Endothelial cell of umbilical vein (primary cell): ENCODE data around the gene DHRS7B. TPM values are rescaled to one million over a fixed set of nuclear protein-coding genes. Genes with fewer than 3 reads are reported as not detected.

ENCODE experiments used
- BruUV-seq: library from RNA; stranded (reverse); fragments of 400-500 nt; replicated peaks from 2 replicates; lab custom pipeline; 2021; lab: Mats Ljungman, UMichigan
- CTCF ChIA-PET: fragments of 300-600, 350-600 bp; sonication (Branson Sonifier 250); formaldehyde crosslinking; loops from one replicate; lab custom pipeline; 2021; ENCODE audit warnings: antibody characterized with exemption, inconsistent platforms; lab: Charles Lee
- POLR2A ChIA-PET: fragments of 300-600, 350-600 bp; sonication (Branson Sonifier 250); formaldehyde crosslinking; loops from one replicate; lab custom pipeline; 2021; ENCODE audit warnings: antibody characterized with exemption, inconsistent platforms; lab: Charles Lee
- DNase-seq: peaks from one replicate; pipeline ENCODE4 v3.0.0-alpha.2; 2011; ENCODE audit warnings: low read depth, low spot score
- FAIRE-seq: peaks from 2 replicates; lab custom pipeline; 2011; peaks lifted over from hg19 to GRCh38; lab: Jason Lieb, UNC
- H2AFZ ChIP-seq: 2 replicates; pipeline ENCODE4 v1.6.0; 2012; ENCODE audit warnings: low read depth, low read length, control low read depth, inconsistent platforms
- H3K27ac ChIP-seq: 2 replicates; pipeline ENCODE4 v1.5.1; 2011; ENCODE audit warnings: low read depth, mild to moderate bottlenecking, control low read depth, low read length, moderate library complexity; ENCODE audit not compliant: insufficient read depth
- H3K27me3 ChIP-seq, 2 experiments: 2 replicates each; pipeline versions ENCODE4 v1.6.0 to v1.6.1; 2011; ENCODE audit warnings: low read length in 2 of 2, mixed read lengths in 1 of 2; ENCODE audit not compliant: control insufficient read depth in 2 of 2, insufficient read depth in 2 of 2
- H3K36me3 ChIP-seq, 2 experiments: 2 replicates in 1 of 2; 3 replicates in 1 of 2; pipeline ENCODE4 v1.5.1; 2011; ENCODE audit warnings: low read length in 2 of 2, mild to moderate bottlenecking in 1 of 2, moderate library complexity in 1 of 2; ENCODE audit not compliant: control insufficient read depth in 2 of 2, insufficient read depth in 2 of 2; ENCODE audit errors: extremely low read depth in 1 of 2
- H3K4me1 ChIP-seq: 3 replicates; pipeline ENCODE4 v1.5.1; 2011; ENCODE audit warnings: mild to moderate bottlenecking, low read length; ENCODE audit not compliant: control insufficient read depth, insufficient read depth; ENCODE audit errors: extremely low read depth
- H3K4me2 ChIP-seq: 2 replicates; pipeline ENCODE4 v1.6.1; 2011; ENCODE audit warnings: low read length, control low read depth, mixed read lengths; ENCODE audit not compliant: insufficient read depth
- H3K4me3 ChIP-seq, 3 experiments: fragments of 200-600 bp in 1 of 3; sonication (generic), shearing (Covaris generic) in 1 of 3; replicated peaks in 1 of 3; 2 replicates each; pipeline ENCODE4 v1.5.1; 2011 to 2016; ENCODE audit warnings: control low read depth in 3 of 3, low read length in 3 of 3, mild to moderate bottlenecking in 2 of 3, inconsistent platforms in 1 of 3, low read depth in 1 of 3, moderate library complexity in 1 of 3; ENCODE audit not compliant: insufficient read depth in 1 of 3
- H3K79me2 ChIP-seq: 2 replicates; pipeline ENCODE4 v1.6.0; 2012; ENCODE audit warnings: low read length, inconsistent platforms; ENCODE audit not compliant: control insufficient read depth, insufficient read depth
- H3K9ac ChIP-seq: replicated peaks from 2 replicates; pipeline ENCODE3; 2011; ENCODE audit warnings: low read length, control low read depth; ENCODE audit not compliant: insufficient read depth; ENCODE audit errors: extremely low read depth
- H3K9me1 ChIP-seq: replicated peaks from 3 replicates; pipeline ENCODE4 v1.6.0; 2011; ENCODE audit warnings: mild to moderate bottlenecking, low read length; ENCODE audit not compliant: control insufficient read depth, insufficient read depth; ENCODE audit errors: extremely low read depth
- H3K9me3 ChIP-seq: replicated peaks from 2 replicates; pipeline ENCODE4 v1.5.1; 2012; ENCODE audit warnings: low read length, inconsistent platforms; ENCODE audit not compliant: control insufficient read depth, insufficient read depth
- H4K20me1 ChIP-seq: replicated peaks from 2 replicates; pipeline ENCODE3; 2011; ENCODE audit warnings: mild to moderate bottlenecking, low read length; ENCODE audit not compliant: control insufficient read depth, insufficient read depth; ENCODE audit errors: extremely low read depth
- CTCF ChIP-seq, 2 donors: IDR thresholded peaks; 1 replicate in 1 of 2; 2 replicates in 1 of 2; pipeline ENCODE4 v1.5.1; 2011; ENCODE audit warnings: low read length in 2 of 2, mild to moderate bottlenecking in 2 of 2, moderate library complexity in 2 of 2, control low read depth in 1 of 2, inconsistent platforms in 1 of 2, low read depth in 1 of 2; ENCODE audit not compliant: insufficient read depth in 1 of 2; ENCODE audit errors: extremely low read depth in 1 of 2
- EZH2 ChIP-seq: IDR thresholded peaks from 2 replicates; pipeline ENCODE4 v1.6.1; 2012; ENCODE audit warnings: borderline replicate concordance, low read depth, mild to moderate bottlenecking, moderate library complexity, low read length, inconsistent platforms; ENCODE audit not compliant: severe bottlenecking
- FOS ChIP-seq: IDR thresholded peaks from 2 replicates; pipeline ENCODE4 v1.6.1; 2011; ENCODE audit warnings: mild to moderate bottlenecking, low read length, moderate library complexity, borderline replicate concordance; ENCODE audit not compliant: insufficient read depth
- GATA2 ChIP-seq: IDR thresholded peaks from 2 replicates; pipeline ENCODE4 v1.7.0; 2011; ENCODE audit warnings: low read depth, mild to moderate bottlenecking, moderate library complexity, mixed read lengths, low read length; ENCODE audit not compliant: insufficient read length, insufficient read depth
- JUN ChIP-seq: IDR thresholded peaks from 2 replicates; pipeline ENCODE4 v1.6.1; 2011; ENCODE audit warnings: borderline replicate concordance, low read depth; ENCODE audit not compliant: insufficient read length, insufficient read depth
- MAX ChIP-seq: IDR thresholded peaks from 2 replicates; pipeline ENCODE4 v1.6.1; 2011; ENCODE audit not compliant: insufficient read depth, insufficient read length
- MYC ChIP-seq: IDR thresholded peaks from one replicate; pipeline ENCODE4 v1.6.1; 2011; ENCODE audit warnings: mild to moderate bottlenecking, low read depth, low read length
- POLR2A ChIP-seq: IDR thresholded peaks from 2 replicates; pipeline ENCODE4 v1.6.1; 2012; ENCODE audit warnings: low read depth, mild to moderate bottlenecking, control low read depth, low read length
- POLR2AphosphoS5 ChIP-seq: IDR thresholded peaks from 2 replicates; pipeline ENCODE4 v1.6.1; 2012; ENCODE audit warnings: low read depth, mild to moderate bottlenecking, control low read depth, low read length, moderate library complexity; ENCODE audit not compliant: insufficient read depth
- dilution Hi-C: fragments of 300-500 bp; cut with MboI; formaldehyde crosslinking; loops from one replicate; pipeline ENCODE4 v1.15.0; 2019; ENCODE audit warnings: low sequenced_read_pairs; ENCODE audit not compliant: extremely low pct_ligation_motif_present
- intact Hi-C: fragments of 100-400 bp; cut with micrococcal nuclease; formaldehyde crosslinking; loops from one replicate; pipeline ENCODE4 v1.10.0; 2022
- polyA plus RNA-seq, 4 experiments: library from polyadenylated mRNA; depleted of rRNA in 3 of 4; stranded (reverse) in 3 of 4; unstranded in 1 of 4; fragments of >200 nt; gene quantifications; 2 replicates each; pipeline versions ENCODE4 v1.2.1 to v1.2.3, GENCODE V29; 2011 to 2012; ENCODE audit warnings: missing spikeins in 1 of 4
- total RNA-seq: library from RNA; stranded (reverse); gene quantifications from 2 replicates; pipeline ENCODE4 v1.2.3, GENCODE V29; 2021

Gene DHRS7B
- total and polyA plus RNA-seq, 2 donors (not counting 3 experiments of a cell fraction or from before 2014, with no cell fraction given) = 14.0 to 28.1 TPM

GRCh38 chr17:21212826-21213637 lies 86.3 kb downstream of the DHRS7B start:
- Histone ChIP-seq H3K9ac (peak overlapping the region; percentile 96), H3K79me2 (peaks cover 71% of the 10 kb centered on the region), H3K27me3 (no peaks in the 10 kb centered on the region), H3K4me2 (peak overlapping the region; percentile 98), H3K4me1 (peaks cover 20% of the 10 kb centered on the region), H3K4me3 (peak overlapping the region; percentile 73 to 96 (median 96)), H3K36me3 (peaks cover 2 to 10% of the 10 kb centered on the region in 2 experiments), H3K9me1 (no peaks in the 10 kb centered on the region), H3K9me3 (no peaks in the 10 kb centered on the region), H2AFZ (peak overlapping the region; percentile 55), H4K20me1 (no peaks in the 10 kb centered on the region), H3K27ac (peak overlapping the region; percentile 77)
- ChIA-PET POLR2A (interaction anchor here (0.6 to 1.1 kb wide), 2 partner anchors 84 to 170 kb away, joined by 3 to 4 read pairs; partner anchors contain the start of gene USP22), CTCF (interaction anchor here (1.1 to 4.5 kb wide), 7 partner anchors 9 to 244 kb away, joined by 3 to 35 read pairs (median 4); no protein-coding TSS in a partner anchor)
- dilution Hi-C loops (no loop called here), intact Hi-C loops (loop anchor here (1.0 to 10.0 kb wide), 2 partner anchors 48 to 84 kb away; no protein-coding TSS in a partner anchor)
- no peak for TF ChIP-seq POLR2AphosphoS5
- no peak for TF ChIP-seq POLR2A
- no peak for TF ChIP-seq JUN
- no peak for TF ChIP-seq CTCF (IDR thresholded peaks at IDR 0.05; ENCODE audit: extremely low read depth in 1 of 2, insufficient read depth in 1 of 2, low read depth in 1 of 2, low read length in 2 of 2)
- TF ChIP-seq GATA2 = no peak
- TF ChIP-seq EZH2 = no peak
- no peak for TF ChIP-seq MYC
- no peak for TF ChIP-seq FOS
- TF ChIP-seq MAX = no peak
- FAIRE-seq (no peak), DNase-seq (peak; percentile 10)
- BruUV-seq = TSS peak; percentile 37
